Measurements from ENCODE around the gene KLK6. TPM values are rescaled to one million over a fixed set of nuclear protein-coding genes. Genes with fewer than 3 reads are reported as not detected.

The KLK6 gene
- total RNA-seq, 4 donors from 2014 or later: 2.1 to 5.9 (median 2.5) TPM; not detected in 1

- Histone ChIP-seq H3K36me3 (no peaks in the 10 kb centered on the region), H3K9me3 (peaks cover 0 to 2% (median 0%) of the 10 kb centered on the region in 4 donors), H3K27ac (no peak overlapping the region), H3K4me1 (peaks cover 0 to 13% (median 0%) of the 10 kb centered on the region in 4 donors), H3K4me3 (no peak overlapping the region), H3K27me3 (peaks cover 0 to 41% of the 10 kb centered on the region in 2 donors)
- WGBS, 2 donors: 69 to 80% methylated on average over 12 of the region's 12 CpGs
- TF ChIP-seq EP300 (IDR thresholded peaks at IDR 0.05): no peak
- TF ChIP-seq POLR2A (IDR thresholded peaks at IDR 0.05): no peak
- TF ChIP-seq CTCF (IDR thresholded peaks at IDR 0.05): no peak
- no peak for DNase-seq (ENCODE audit: low spot score in 2 of 2)
These were observed 43.3 kb upstream of the KLK6 start for GRCh38 chr19:51012661-51013190.

DNA sequence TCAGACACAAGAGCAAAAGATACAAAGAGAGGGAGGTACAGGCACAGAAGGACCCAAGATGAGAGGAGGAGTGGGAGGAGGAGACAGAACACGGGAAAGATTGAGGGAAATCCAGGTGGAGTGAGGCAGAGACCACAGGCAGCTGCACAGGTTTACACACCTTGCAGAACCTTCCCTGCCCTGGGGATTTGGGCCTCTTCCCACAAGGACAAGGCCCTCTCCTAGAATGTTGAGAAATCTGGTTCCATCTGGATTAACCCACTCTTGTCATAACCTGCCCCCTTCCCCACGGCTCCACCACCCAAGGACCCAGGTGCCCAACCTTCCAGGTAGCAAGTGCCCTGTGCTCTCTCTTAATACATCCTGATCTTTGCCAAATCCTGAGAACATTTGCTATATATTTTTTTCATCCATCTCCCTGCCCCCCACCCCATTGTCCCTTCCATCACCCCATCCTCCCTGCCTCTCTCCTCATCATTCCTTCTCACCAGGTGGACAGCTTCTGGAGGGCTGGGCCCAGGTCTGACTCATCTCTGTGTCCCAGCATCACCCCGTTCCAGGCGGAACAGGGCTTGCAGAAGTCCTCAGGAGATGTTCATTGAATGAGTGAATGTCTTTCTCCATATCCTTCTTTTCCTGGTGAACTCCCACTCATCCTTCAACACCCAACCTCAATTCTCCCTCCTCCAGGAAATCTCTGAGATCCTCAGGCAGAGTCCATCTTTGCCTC, 40.8 kb upstream of the KLK6 start:
- 75% methylated on average over 4 of the region's 4 CpGs for WGBS, 2 donors
- H3K27me3 ChIP-seq: peaks cover 0 to 16% of the 10 kb centered on the region in 2 donors

GRCh38 chr19:51009061-51009891, 39.9 kb upstream of the KLK6 start:
- WGBS, 2 donors: 66 to 69% methylated on average over 19 of the region's 19 CpGs
- no peaks in the 10 kb centered on the region for H3K4me1 ChIP-seq
- no peak for TF ChIP-seq POLR2A (IDR thresholded peaks at IDR 0.05)
- TF ChIP-seq CTCF (IDR thresholded peaks at IDR 0.05): no peak
- TF ChIP-seq EP300 (IDR thresholded peaks at IDR 0.05): no peak
- no peak overlapping the region for H3K4me3 ChIP-seq
- no peak for DNase-seq (ENCODE audit: low spot score in 2 of 2)
- H3K27me3 ChIP-seq: peaks cover 0 to 7% of the 10 kb centered on the region in 2 donors
- H3K9me3 ChIP-seq: no peaks in the 10 kb centered on the region
- H3K36me3 ChIP-seq: no peaks in the 10 kb centered on the region
- no peak overlapping the region for H3K27ac ChIP-seq

More for the DNA sequence above, 40.8 kb upstream of the KLK6 start:
- no peak for DNase-seq (ENCODE audit: low spot score in 2 of 2)
- Histone ChIP-seq H3K4me1 (no peaks in the 10 kb centered on the region), H3K27ac (no peak overlapping the region), H3K36me3 (no peaks in the 10 kb centered on the region), H3K4me3 (no peak overlapping the region), H3K9me3 (no peaks in the 10 kb centered on the region)
- no peak for TF ChIP-seq POLR2A (IDR thresholded peaks at IDR 0.05)
- TF ChIP-seq CTCF (IDR thresholded peaks at IDR 0.05): no peak
- TF ChIP-seq EP300 (IDR thresholded peaks at IDR 0.05): no peak

GRCh38 chr19:51007488-51007887, 38.1 kb upstream of the KLK6 start:
- TF ChIP-seq EP300 (IDR thresholded peaks at IDR 0.05) (no peak), CTCF (IDR thresholded peaks at IDR 0.05) (no peak), POLR2A (IDR thresholded peaks at IDR 0.05) (no peak)

More at GRCh38 chr19:51007488-51007887, 38.1 kb upstream of the KLK6 start:
- H3K36me3 ChIP-seq: no peaks in the 10 kb centered on the region
- H3K27me3 ChIP-seq: peaks cover 0 to 2% of the 10 kb centered on the region in 2 donors
- DNase-seq (ENCODE audit: low spot score in 2 of 2): no peak
- H3K4me3 ChIP-seq: no peak overlapping the region
- peaks cover 0 to 5% (median 0%) of the 10 kb centered on the region in 4 donors for H3K9me3 ChIP-seq
- WGBS, 2 donors: 83 to 88% methylated on average over 3 of the region's 3 CpGs
- no peak overlapping the region for H3K27ac ChIP-seq
- no peaks in the 10 kb centered on the region for H3K4me1 ChIP-seq

Measured in tibial nerve (tissue), 4 donors.